B cell (primary cell): ENCODE results near the gene A2ML1.
"Not testable (repeated sequence)": the region's sequence is repeated elsewhere in the genome, so short reads cannot be mapped to it uniquely, and the experiment has no call there.

Experiments
- CTCF ChIP-seq: fragments of 200-600 bp; IDR thresholded peaks from one replicate; pipeline ENCODE4 v1.8.0; 2022; ENCODE audit warnings: antibody characterized with exemption, mild to moderate bottlenecking
- EZH2 ChIP-seq: IDR thresholded peaks from 2 replicates; pipeline ENCODE4 v1.6.1; 2012; ENCODE audit warnings: borderline replicate concordance, low read depth, mild to moderate bottlenecking, moderate library complexity, low read length; ENCODE audit not compliant: insufficient read depth, poor library complexity, severe bottlenecking

DNA sequence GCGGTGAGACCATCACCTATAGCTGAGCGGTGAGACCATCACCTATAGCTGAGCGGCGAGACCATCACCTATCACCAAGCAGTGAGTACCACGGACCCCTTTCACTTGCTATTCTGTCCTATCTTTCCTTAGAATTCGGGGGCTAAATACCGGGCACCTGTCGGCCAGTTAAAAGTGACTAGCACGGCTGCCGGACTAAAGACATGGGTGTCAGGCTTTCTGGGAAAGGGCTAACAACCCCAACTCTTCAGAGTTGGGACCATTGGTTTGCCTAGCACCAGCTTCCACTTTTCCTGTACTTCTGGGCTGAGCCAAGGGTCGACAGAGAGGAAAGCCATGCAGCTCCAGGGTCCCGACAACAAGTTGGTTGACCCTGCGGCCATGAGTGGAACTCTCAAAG, 33.7 kb upstream of the A2ML1 start:
- TF ChIP-seq CTCF, EZH2: not testable (repeated sequence)
